Loucy (cell line): ENCODE data around the gene MGAT5B.

Source experiments
- CTCF ChIP-seq: fragments of 200-600 bp; sonication (generic); conservative IDR thresholded peaks from 2 replicates; pipeline ENCODE4 v1.5.1; 2014; ENCODE audit warnings: mild to moderate bottlenecking, antibody characterized with exemption, low read length
- EZH2phosphoT487 ChIP-seq: fragments of 200-600 bp; IDR thresholded peaks from 2 replicates; pipeline ENCODE4 v1.6.1; 2018; ENCODE audit warnings: antibody characterized with exemption, mild to moderate bottlenecking, moderate library complexity, borderline replicate concordance

GRCh38 chr17:76862494-76862893, 5.7 kb upstream of the MGAT5B start:
- TF ChIP-seq CTCF = no peak
- no peak for TF ChIP-seq EZH2phosphoT487
